Colonic mucosa (tissue), 4 donors: Measurements from ENCODE around the gene TNFSF11. TPM values are rescaled to one million over a fixed set of nuclear protein-coding genes. Genes with fewer than 3 reads are reported as not detected.
A peak's percentile ranks its signal among the peaks of the same experiment; 100 is the strongest.

Experiments
- DNase-seq: peaks from one replicate; pipeline ENCODE4 v3.0.0-alpha.2; 2020
- H3K27ac ChIP-seq: fragments of 200-600 bp; one replicate; pipeline ENCODE4 v1.8.0; 2021
- H3K27me3 ChIP-seq: fragments of 200-600 bp; one replicate; pipeline ENCODE4 v1.8.0; 2021
- H3K36me3 ChIP-seq: fragments of 200-600 bp; one replicate; pipeline ENCODE4 v1.8.0; 2021
- H3K4me1 ChIP-seq: fragments of 200-600 bp; one replicate; pipeline ENCODE4 v1.8.0; 2021; ENCODE audit warnings: mild to moderate bottlenecking
- H3K4me3 ChIP-seq: fragments of 200-600 bp; one replicate; pipeline ENCODE4 v1.8.0; 2021
- H3K9ac ChIP-seq, 2 donors: one replicate each; pipeline ENCODE4 v1.7.0; 2013; ENCODE audit warnings: control low read depth in 2 of 2, low read depth in 2 of 2, low read length in 2 of 2
- H3K9me3 ChIP-seq: fragments of 200-600 bp; one replicate; pipeline ENCODE4 v1.8.0; 2021
- intact Hi-C: fragments of 100-400 bp; cut with DNase I; formaldehyde crosslinking; loops from one replicate; pipeline ENCODE4 v1.14.1; 2022
- total RNA-seq, 2 donors: library from RNA; stranded (reverse); fragmentation: NEBNext Ultra II Directional in 1 of 2; extraction: Animal tissue kit (Norgen Biotek cat#: 25700) in 1 of 2; gene quantifications; one replicate each; pipeline ENCODE4 v1.2.1, GENCODE V29; 2021
- TF ChIP-seq, protein P1 (sequence below): fragments of 200-600 bp; IDR thresholded peaks from one replicate; pipeline ENCODE4 v1.8.0; 2022; ENCODE audit warnings: antibody characterized with exemption, mild to moderate bottlenecking
- donor health status: healthy.
- donor health status: DM: no; HTN: no; CAD: no.
- donor health status: DM: no; HTN: no; CAD: no.

The TNFSF11 gene
- total RNA-seq, 2 donors from 2014 or later = 0.15 to 0.66 TPM

DNA sequence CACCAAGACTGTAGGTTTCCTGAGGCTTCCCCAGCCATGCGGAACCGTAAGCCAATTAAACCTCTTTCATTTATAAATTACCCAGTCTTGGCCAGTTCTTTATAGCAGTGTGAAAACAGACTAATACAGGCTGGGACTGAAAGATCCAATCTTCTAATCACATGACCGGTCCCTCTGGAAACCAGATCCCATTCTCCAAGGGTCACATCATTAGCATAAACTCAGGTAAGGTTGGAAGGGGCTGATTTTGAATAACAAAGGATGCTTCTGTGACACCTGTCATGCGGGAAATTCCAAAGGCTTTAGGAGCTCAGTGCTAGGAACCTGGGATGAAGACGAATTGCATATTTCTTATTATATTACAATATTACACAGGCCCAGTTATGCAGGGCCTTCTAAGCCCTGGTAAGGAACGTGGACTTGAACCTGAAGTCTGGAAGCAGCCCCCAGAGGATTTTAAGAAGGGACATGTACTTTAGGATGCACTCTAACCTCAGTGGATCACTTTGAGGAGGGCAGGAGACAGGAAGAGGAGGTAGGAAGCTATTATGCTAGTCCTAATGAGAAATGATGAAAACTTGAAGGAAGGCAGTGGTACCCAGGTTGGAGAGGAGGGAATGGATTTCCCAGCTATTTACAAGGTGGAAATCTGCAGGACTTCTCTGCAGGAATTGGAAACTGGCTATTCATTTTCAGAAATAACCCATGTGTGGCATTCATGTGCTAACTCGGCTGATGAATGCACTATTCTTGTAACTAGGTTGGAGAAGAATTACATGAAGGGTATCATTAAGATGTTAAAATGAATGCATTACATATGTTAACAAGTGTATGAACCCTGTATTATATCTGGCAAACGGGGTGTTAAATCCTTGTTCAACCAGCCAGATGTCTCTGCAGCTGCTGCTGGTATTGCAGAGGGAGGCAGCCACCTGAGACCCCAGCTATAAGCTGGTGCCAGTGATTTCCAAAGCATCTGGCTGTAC lies 19.3 kb downstream of the TNFSF11 start:
- H3K27ac ChIP-seq = no peak overlapping the region
- TF ChIP-seq, protein P1, sequence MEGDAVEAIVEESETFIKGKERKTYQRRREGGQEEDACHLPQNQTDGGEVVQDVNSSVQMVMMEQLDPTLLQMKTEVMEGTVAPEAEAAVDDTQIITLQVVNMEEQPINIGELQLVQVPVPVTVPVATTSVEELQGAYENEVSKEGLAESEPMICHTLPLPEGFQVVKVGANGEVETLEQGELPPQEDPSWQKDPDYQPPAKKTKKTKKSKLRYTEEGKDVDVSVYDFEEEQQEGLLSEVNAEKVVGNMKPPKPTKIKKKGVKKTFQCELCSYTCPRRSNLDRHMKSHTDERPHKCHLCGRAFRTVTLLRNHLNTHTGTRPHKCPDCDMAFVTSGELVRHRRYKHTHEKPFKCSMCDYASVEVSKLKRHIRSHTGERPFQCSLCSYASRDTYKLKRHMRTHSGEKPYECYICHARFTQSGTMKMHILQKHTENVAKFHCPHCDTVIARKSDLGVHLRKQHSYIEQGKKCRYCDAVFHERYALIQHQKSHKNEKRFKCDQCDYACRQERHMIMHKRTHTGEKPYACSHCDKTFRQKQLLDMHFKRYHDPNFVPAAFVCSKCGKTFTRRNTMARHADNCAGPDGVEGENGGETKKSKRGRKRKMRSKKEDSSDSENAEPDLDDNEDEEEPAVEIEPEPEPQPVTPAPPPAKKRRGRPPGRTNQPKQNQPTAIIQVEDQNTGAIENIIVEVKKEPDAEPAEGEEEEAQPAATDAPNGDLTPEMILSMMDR = no peak
- no peak overlapping the region for H3K4me3 ChIP-seq
- no peaks in the 10 kb centered on the region for H3K36me3 ChIP-seq
- no peaks in the 10 kb centered on the region for H3K9me3 ChIP-seq
- intact Hi-C loops = loop anchor here (10.0 kb wide), 2 partner anchors 542 to 1282 kb away; partner anchors contain the start of genes CCDC122 and LACC1
- H3K9ac ChIP-seq = no peak overlapping the region
- DNase-seq = no peak
- no peaks in the 10 kb centered on the region for H3K4me1 ChIP-seq
- no peaks in the 10 kb centered on the region for H3K27me3 ChIP-seq

DNA sequence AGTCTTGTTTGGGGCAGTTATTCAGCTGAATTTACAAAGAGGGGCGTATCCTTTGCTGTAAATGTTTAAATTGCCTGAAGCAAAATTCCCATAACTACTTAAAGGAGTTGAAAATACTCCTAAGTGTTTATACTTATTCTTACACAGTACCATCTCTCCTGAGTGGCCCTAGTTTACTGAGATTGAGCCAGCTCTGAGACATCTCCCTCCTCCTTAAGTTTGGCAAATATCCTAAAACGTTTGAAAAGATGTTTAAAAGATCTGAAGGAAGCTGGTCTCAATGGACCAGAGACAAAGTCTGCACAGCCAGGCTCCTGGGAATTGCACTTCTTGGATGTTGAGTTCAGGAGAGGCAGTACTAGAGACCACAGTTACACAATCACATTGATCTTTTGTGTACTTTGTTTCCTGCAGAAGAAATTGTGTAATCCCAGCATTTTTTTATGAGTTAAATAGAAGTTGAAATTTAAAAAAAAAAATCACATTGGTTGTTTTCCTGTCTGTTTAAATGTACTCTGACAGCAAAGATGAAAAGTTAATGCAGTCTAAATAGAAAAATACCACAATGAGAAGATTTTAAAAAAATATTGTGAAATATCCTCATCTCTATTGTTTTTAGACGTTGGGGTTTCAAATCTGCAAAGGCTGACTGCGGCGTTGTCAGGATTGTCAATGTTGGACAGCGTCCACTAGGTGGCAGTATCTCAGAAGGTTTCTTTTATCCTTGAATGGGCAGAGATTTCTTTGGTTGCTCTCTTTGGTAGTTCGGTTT lies 20.7 kb downstream of the TNFSF11 start:
- Histone ChIP-seq H3K4me1 (no peaks in the 10 kb centered on the region), H3K27me3 (no peaks in the 10 kb centered on the region), H3K27ac (no peak overlapping the region), H3K4me3 (no peak overlapping the region), H3K9ac (no peak overlapping the region), H3K9me3 (no peaks in the 10 kb centered on the region), H3K36me3 (no peaks in the 10 kb centered on the region)
- peak; percentile 55 for DNase-seq
- TF ChIP-seq, protein P1 = peak; percentile 78
- intact Hi-C loops = loop anchor here (5.0 to 10.0 kb wide), 3 partner anchors 540 to 1280 kb away; partner anchors contain the start of genes CCDC122 and LACC1

DNA sequence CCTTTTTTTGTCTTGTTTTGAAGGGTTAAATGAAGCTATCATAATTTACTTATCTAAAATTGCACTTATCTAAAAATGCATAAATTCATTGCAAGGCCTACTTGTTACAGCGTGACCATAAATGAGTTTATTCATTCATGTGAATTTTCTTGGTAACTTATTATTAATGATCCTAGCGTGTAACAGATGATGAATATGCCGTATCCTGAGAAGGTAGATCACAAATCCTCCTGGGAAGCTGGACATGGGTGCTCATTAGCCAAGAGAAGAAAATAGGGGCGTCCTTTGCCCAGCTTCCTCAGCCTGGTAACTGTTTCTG lies 21.3 kb downstream of the TNFSF11 start:
- Histone ChIP-seq H3K36me3 (no peaks in the 10 kb centered on the region), H3K4me3 (no peak overlapping the region), H3K27ac (no peak overlapping the region), H3K27me3 (no peaks in the 10 kb centered on the region), H3K4me1 (no peaks in the 10 kb centered on the region), H3K9me3 (no peaks in the 10 kb centered on the region), H3K9ac (no peak overlapping the region)
- TF ChIP-seq, protein P1 = no peak
- DNase-seq = no peak
- intact Hi-C loops = loop anchor here (5.0 to 10.0 kb wide), 3 partner anchors 540 to 1280 kb away; partner anchors contain the start of genes CCDC122 and LACC1

DNA sequence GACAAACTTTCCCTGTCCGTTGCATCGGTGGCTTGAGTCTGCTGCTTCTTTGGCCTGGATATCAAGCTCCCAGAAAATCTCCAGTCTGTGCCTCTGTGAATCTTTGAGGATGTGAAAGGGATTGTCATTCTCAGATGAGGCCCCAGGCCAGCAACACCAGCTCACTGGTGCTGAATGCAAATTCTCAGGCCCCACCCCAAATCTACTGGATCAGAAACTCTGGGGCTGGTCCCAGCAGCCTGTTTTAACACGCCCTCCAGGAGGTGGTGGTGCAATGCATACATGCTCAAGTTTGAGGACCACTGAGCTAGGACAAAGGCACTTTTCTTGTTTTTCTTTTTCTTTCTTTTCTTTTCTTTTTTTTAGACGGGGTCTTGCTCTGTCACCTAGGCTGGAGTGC lies 23.6 kb downstream of the TNFSF11 start:
- H3K36me3 ChIP-seq = no peaks in the 10 kb centered on the region
- H3K9ac ChIP-seq = no peak overlapping the region
- no peaks in the 10 kb centered on the region for H3K27me3 ChIP-seq
- no peak overlapping the region for H3K27ac ChIP-seq
- DNase-seq = no peak
- intact Hi-C loops = loop anchor here (5.0 to 10.0 kb wide), 3 partner anchors 537 to 1277 kb away; partner anchors contain the start of genes CCDC122 and LACC1
- H3K9me3 ChIP-seq = no peaks in the 10 kb centered on the region
- H3K4me3 ChIP-seq = no peak overlapping the region
- H3K4me1 ChIP-seq = no peaks in the 10 kb centered on the region
- TF ChIP-seq, protein P1 = no peak

DNA sequence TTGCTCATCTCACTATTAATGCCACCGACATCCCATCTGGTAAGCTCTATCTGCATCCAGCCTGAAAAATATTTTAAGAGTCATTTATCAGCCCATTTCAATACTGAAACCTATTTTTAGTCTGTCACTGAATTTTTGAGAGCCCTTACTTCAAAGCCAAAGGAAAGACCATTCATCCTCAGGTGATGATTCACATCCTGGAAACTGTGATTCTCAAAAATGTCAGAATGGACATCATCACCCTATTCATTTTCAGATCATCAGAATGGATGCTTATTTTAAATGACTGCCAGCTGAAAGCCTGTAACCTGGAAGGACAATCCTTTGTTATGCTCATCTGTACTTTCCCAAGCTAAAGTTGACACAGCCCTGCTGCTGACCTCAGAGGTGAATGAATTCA lies 27.0 kb downstream of the TNFSF11 start:
- Histone ChIP-seq H3K27me3 (no peaks in the 10 kb centered on the region), H3K4me1 (no peaks in the 10 kb centered on the region), H3K4me3 (no peak overlapping the region), H3K36me3 (no peaks in the 10 kb centered on the region), H3K9ac (no peak overlapping the region), H3K27ac (no peak overlapping the region), H3K9me3 (no peaks in the 10 kb centered on the region)
- no peak for DNase-seq
- intact Hi-C loops = no loop called here
- TF ChIP-seq, protein P1 = no peak
